GM06990 (cell line): ENCODE data around the gene RBM48.

Experiments
- DNase-seq: peaks from one replicate; pipeline ENCODE4 v3.0.0-alpha.2; 2011; ENCODE audit not compliant: insufficient read length; ENCODE audit errors: extremely low read depth
- H3K27me3 ChIP-seq: replicated peaks from 2 replicates; pipeline ENCODE4 v1.6.0; 2011; ENCODE audit warnings: low read length; ENCODE audit not compliant: control insufficient read depth, insufficient read depth
- H3K36me3 ChIP-seq: 2 replicates; pipeline ENCODE4 v1.5.1; 2011; ENCODE audit warnings: low read length; ENCODE audit not compliant: control insufficient read depth, insufficient read depth
- H3K4me3 ChIP-seq: replicated peaks from 2 replicates; pipeline ENCODE4 v1.5.1; 2011; ENCODE audit warnings: low read depth, mild to moderate bottlenecking, control low read depth, low read length
- CTCF ChIP-seq: IDR thresholded peaks from 2 replicates; pipeline ENCODE4 v1.5.1; 2011; ENCODE audit warnings: low read length, control low read depth, mild to moderate bottlenecking, inconsistent platforms; ENCODE audit not compliant: insufficient read depth, poor library complexity, severe bottlenecking

RBM48 gene

GRCh38 chr7:92489634-92490033 is 39.0 kb upstream of the RBM48 start:
- Histone ChIP-seq H3K4me3 (no peak overlapping the region), H3K36me3 (no peaks in the 10 kb centered on the region; the same call in 1 of the 2 replicates), H3K27me3 (no peaks in the 10 kb centered on the region)
- no peak for TF ChIP-seq CTCF
- DNase-seq: no peak

- no peaks in the 10 kb centered on the region for H3K27me3 ChIP-seq
- H3K4me3 ChIP-seq: no peak overlapping the region
- TF ChIP-seq CTCF: no peak
- DNase-seq: no peak
- H3K36me3 ChIP-seq: no peaks in the 10 kb centered on the region; the same call in none of the 2 replicates
Measured at GRCh38 chr7:92496876-92497275, 31.7 kb upstream of the RBM48 start.

GRCh38 chr7:92498557-92498956 is 30.0 kb upstream of the RBM48 start:
- Histone ChIP-seq H3K27me3 (no peaks in the 10 kb centered on the region), H3K4me3 (no peak overlapping the region), H3K36me3 (no peaks in the 10 kb centered on the region; the same call in none of the 2 replicates)
- DNase-seq: no peak
- no peak for TF ChIP-seq CTCF

GRCh38 chr7:92503767-92504166 is 24.8 kb upstream of the RBM48 start:
- no peak for TF ChIP-seq CTCF
- no peak for DNase-seq
- Histone ChIP-seq H3K36me3 (no peaks in the 10 kb centered on the region; the same call in none of the 2 replicates), H3K27me3 (no peaks in the 10 kb centered on the region), H3K4me3 (no peak overlapping the region)

GRCh38 chr7:92504563-92504962 is 24.0 kb upstream of the RBM48 start:
- H3K27me3 ChIP-seq: no peaks in the 10 kb centered on the region
- no peak overlapping the region for H3K4me3 ChIP-seq
- DNase-seq: no peak
- H3K36me3 ChIP-seq: no peaks in the 10 kb centered on the region; the same call in none of the 2 replicates
- no peak for TF ChIP-seq CTCF

GRCh38 chr7:92506363-92506762 is 22.2 kb upstream of the RBM48 start:
- no peak for DNase-seq
- no peak overlapping the region for H3K4me3 ChIP-seq
- H3K36me3 ChIP-seq: no peaks in the 10 kb centered on the region; the same call in none of the 2 replicates
- TF ChIP-seq CTCF: no peak
- H3K27me3 ChIP-seq: no peaks in the 10 kb centered on the region
